HG03571 (cell line): ENCODE measurements around the gene FOXN4.

Experiments
- ATAC-seq: cut with Tn5 transposase; IDR thresholded peaks from one replicate; pipeline ENCODE4 v1.9.1; 2021; ENCODE audit not compliant: unreplicated experiment

Gene FOXN4

GRCh38 chr12:109258607-109259544 lies 50.2 kb downstream of the FOXN4 start:
- ATAC-seq: no peak

GRCh38 chr12:109258201-109258600 lies 50.9 kb downstream of the FOXN4 start:
- no peak for ATAC-seq

- ATAC-seq: no peak
These were observed 53.1 kb downstream of the FOXN4 start for GRCh38 chr12:109256011-109256410.

GRCh38 chr12:109255377-109255776 lies 53.7 kb downstream of the FOXN4 start:
- no peak for ATAC-seq

GRCh38 chr12:109253913-109254544 lies 55.1 kb downstream of the FOXN4 start:
- ATAC-seq: no peak

- no peak for ATAC-seq
These were observed 56.3 kb downstream of the FOXN4 start for GRCh38 chr12:109252799-109253198.

GRCh38 chr12:109250523-109250922 lies 58.6 kb downstream of the FOXN4 start:
- ATAC-seq: no peak

GRCh38 chr12:109247831-109248654 lies 61.0 kb downstream of the FOXN4 start:
- no peak for ATAC-seq

GRCh38 chr12:109246221-109246620 lies 62.9 kb downstream of the FOXN4 start:
- no peak for ATAC-seq

GRCh38 chr12:109244073-109244472 lies 65.0 kb downstream of the FOXN4 start:
- no peak for ATAC-seq

GRCh38 chr12:109241936-109242335 lies 67.1 kb downstream of the FOXN4 start:
- ATAC-seq: no peak

- ATAC-seq: no peak
These were observed 68.7 kb downstream of the FOXN4 start for GRCh38 chr12:109240365-109240764.

- no peak for ATAC-seq
These were observed 69.4 kb downstream of the FOXN4 start for GRCh38 chr12:109239691-109240090.

- no peak for ATAC-seq
These were observed 69.9 kb downstream of the FOXN4 start for GRCh38 chr12:109239179-109239578.

GRCh38 chr12:109236257-109236656 lies 72.8 kb downstream of the FOXN4 start:
- ATAC-seq: no peak

- ATAC-seq: no peak
These were observed 75.1 kb downstream of the FOXN4 start for GRCh38 chr12:109234012-109234411.

- ATAC-seq: no peak
These were observed 76.4 kb downstream of the FOXN4 start for GRCh38 chr12:109232731-109233130.

- no peak for ATAC-seq
These were observed 78.9 kb downstream of the FOXN4 start for GRCh38 chr12:109230193-109230592.

- ATAC-seq: no peak
These were observed 80.4 kb downstream of the FOXN4 start for GRCh38 chr12:109228664-109229063.
